ENCODE measurements around the gene CRB2.

The CRB2 gene

DNA sequence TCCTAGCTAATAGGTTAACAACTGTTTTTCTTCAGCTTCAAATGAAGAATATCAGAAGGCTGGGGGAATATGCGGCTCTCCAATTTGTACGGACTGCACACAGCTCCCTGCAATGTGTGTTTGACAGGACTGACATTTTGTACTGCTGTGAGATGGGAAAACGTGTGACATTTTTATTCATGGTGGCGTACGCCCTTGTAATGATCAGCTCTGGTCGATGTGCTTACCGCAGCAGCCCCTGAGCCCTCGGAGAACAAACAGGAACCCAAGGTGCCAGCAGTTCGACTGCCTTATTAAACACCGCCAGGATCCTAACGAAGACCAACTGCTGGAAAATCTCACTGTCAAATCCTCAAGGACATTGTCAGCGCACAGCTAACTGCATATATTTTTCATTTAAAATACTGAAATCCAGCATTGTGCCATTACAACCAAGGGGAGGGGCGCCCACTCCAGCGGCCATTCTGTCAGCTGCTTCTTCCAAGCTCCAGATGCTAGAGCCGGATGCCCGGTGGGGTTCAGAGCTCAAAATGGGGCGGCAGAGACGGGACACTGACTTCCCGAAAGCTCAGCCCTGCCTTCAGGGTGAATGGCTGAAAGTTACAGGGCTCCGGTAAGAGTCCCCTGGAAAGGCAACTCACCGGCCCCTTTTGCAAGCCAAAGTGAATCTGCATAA lies 66.8 kb downstream of the CRB2 start:
- Histone ChIP-seq H4K91ac (ENCODE audit: low read depth, low read length, poor library complexity) (no peak overlapping the region), H3K27ac (replicated peaks; ENCODE audit: low read length) (no peak overlapping the region)

DNA sequence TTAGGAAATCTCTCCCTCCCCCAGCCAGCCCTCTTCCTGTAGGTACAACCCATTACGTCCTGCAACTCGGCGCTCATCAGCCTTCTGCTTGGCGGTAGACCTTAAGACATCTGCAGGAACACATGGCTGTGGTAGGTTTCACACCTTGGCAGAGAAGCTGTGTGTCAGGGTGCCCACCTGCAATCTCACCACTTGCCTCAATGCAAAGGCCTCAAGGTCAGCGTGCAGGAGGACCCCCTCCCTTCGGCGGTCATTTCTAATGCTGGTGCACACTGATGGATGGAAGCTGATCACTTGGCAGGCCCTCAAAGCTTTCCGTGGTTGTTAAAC lies 67.3 kb downstream of the CRB2 start:
- H2BK120ac ChIP-seq (ENCODE audit: low read depth, low read length), result no peak overlapping the region
- no peak overlapping the region for H2BK5ac ChIP-seq (ENCODE audit: low read length)
- no peak overlapping the region for H3K4me2 ChIP-seq (ENCODE audit: insufficient read depth, low read length, poor library complexity, severe bottlenecking)
- peak overlapping the region; percentile 25 for H3K23ac ChIP-seq (ENCODE audit: low read depth, low read length, poor library complexity)
- H3K79me1 ChIP-seq (ENCODE audit: low read depth, low read length), result no peaks in the 10 kb centered on the region
- H4K91ac ChIP-seq (ENCODE audit: low read depth, low read length, poor library complexity), result no peak overlapping the region
- H3K27me3 ChIP-seq (ENCODE audit: control insufficient read depth in 3 of 3, insufficient read depth in 3 of 3, low read depth in 1 of 3, low read length in 3 of 3), result no peaks in the 10 kb centered on the region
- H3K9me3 ChIP-seq (replicated peaks in 1 of 2; ENCODE audit: control insufficient read depth in 2 of 2, insufficient read depth in 1 of 2, low read depth in 1 of 2, low read length in 2 of 2), result no peaks in the 10 kb centered on the region
- H3K9ac ChIP-seq (ENCODE audit: low read depth, low read length, poor library complexity), result no peak overlapping the region
- H3K18ac ChIP-seq (ENCODE audit: low read length), result peak overlapping the region; percentile 24
- no peak overlapping the region for H2AK5ac ChIP-seq (ENCODE audit: low read depth, low read length)
- H3K36me3 ChIP-seq (replicated peaks in 1 of 2; ENCODE audit: control insufficient read depth in 2 of 2, insufficient read depth in 2 of 2, low read length in 2 of 2), result peaks cover 0 to 2% of the 10 kb centered on the region in 2 donors
- peaks cover 38 to 54% of the 10 kb centered on the region in 2 donors for H3K4me1 ChIP-seq (ENCODE audit: control insufficient read depth in 2 of 2, insufficient read depth in 1 of 2, low read depth in 1 of 2, low read length in 2 of 2)
- no peak overlapping the region for H2AFZ ChIP-seq (ENCODE audit: low read length)
- WGBS, 2 donors (ENCODE audit: extremely low coverage in 2 of 2, insufficient read length in 2 of 2, insufficient replicate concordance in 1 of 2), result no CpG with 5 or more reads among the region's 8 CpGs
- H2BK15ac ChIP-seq (ENCODE audit: low read length), result no peak overlapping the region
- H3K4me3 ChIP-seq (ENCODE audit: low read length in 2 of 2), result no peak overlapping the region
- H3K4ac ChIP-seq (ENCODE audit: low read length), result no peak overlapping the region
- no peak overlapping the region for H3K27ac ChIP-seq (replicated peaks; ENCODE audit: low read length)
- no peak overlapping the region for H4K8ac ChIP-seq (ENCODE audit: low read depth, low read length)
- no peak for DNase-seq (ENCODE audit: low spot score)
- H3K14ac ChIP-seq (ENCODE audit: low read length), result peak overlapping the region; percentile 39
- H2BK12ac ChIP-seq (ENCODE audit: low read length), result no peak overlapping the region

More for the DNA sequence above, 66.8 kb downstream of the CRB2 start:
- Histone ChIP-seq H3K9me3 (replicated peaks in 1 of 2; ENCODE audit: control insufficient read depth in 2 of 2, insufficient read depth in 1 of 2, low read depth in 1 of 2, low read length in 2 of 2) (no peaks in the 10 kb centered on the region), H2BK5ac (ENCODE audit: low read length) (no peak overlapping the region), H3K79me1 (ENCODE audit: low read depth, low read length) (no peaks in the 10 kb centered on the region), H3K18ac (ENCODE audit: low read length) (no peak overlapping the region), H3K23ac (ENCODE audit: low read depth, low read length, poor library complexity) (no peak overlapping the region), H3K36me3 (replicated peaks in 1 of 2; ENCODE audit: control insufficient read depth in 2 of 2, insufficient read depth in 2 of 2, low read length in 2 of 2) (peaks cover 0 to 2% of the 10 kb centered on the region in 2 donors), H2BK120ac (ENCODE audit: low read depth, low read length) (no peak overlapping the region), H4K8ac (ENCODE audit: low read depth, low read length) (no peak overlapping the region), H3K9ac (ENCODE audit: low read depth, low read length, poor library complexity) (no peak overlapping the region), H3K14ac (ENCODE audit: low read length) (no peak overlapping the region), H3K27me3 (ENCODE audit: control insufficient read depth in 3 of 3, insufficient read depth in 3 of 3, low read depth in 1 of 3, low read length in 3 of 3) (no peaks in the 10 kb centered on the region), H2AK5ac (ENCODE audit: low read depth, low read length) (no peak overlapping the region), H2BK12ac (ENCODE audit: low read length) (no peak overlapping the region), H3K4ac (ENCODE audit: low read length) (no peak overlapping the region), H3K4me3 (ENCODE audit: low read length in 2 of 2) (no peak overlapping the region), H3K4me2 (ENCODE audit: insufficient read depth, low read length, poor library complexity, severe bottlenecking) (no peak overlapping the region), H2BK15ac (ENCODE audit: low read length) (no peak overlapping the region), H3K4me1 (ENCODE audit: control insufficient read depth in 2 of 2, insufficient read depth in 1 of 2, low read depth in 1 of 2, low read length in 2 of 2) (peaks cover 38 to 59% of the 10 kb centered on the region in 2 donors), H2AFZ (ENCODE audit: low read length) (no peak overlapping the region)
- DNase-seq (ENCODE audit: low spot score), result no peak
- WGBS, 2 donors (ENCODE audit: extremely low coverage in 2 of 2, insufficient read length in 2 of 2, insufficient replicate concordance in 1 of 2), result no CpG with 5 or more reads among the region's 21 CpGs

DNA sequence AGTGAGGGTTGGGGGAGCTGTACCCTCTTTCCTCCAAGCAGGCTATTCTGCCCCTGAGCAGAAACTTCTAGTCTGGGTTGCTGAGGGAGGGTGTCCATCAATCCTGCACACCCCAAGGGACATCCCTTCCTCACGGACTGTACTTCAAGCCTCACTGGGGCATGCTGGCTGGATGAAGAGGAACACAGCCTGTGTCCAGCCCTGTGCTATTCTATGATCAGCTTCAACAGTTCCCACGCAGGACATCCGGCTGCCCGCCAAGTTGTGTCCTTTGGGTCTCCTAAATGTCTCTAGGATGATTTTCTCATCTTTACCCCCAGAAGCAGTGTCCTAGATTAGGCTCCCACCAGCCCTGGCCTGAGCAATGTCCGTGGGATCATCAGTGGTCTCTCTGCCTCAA lies 68.1 kb downstream of the CRB2 start:
- no peak overlapping the region for H4K91ac ChIP-seq (ENCODE audit: low read depth, low read length, poor library complexity)
- no peak overlapping the region for H3K18ac ChIP-seq (ENCODE audit: low read length)
- H2BK12ac ChIP-seq (ENCODE audit: low read length), result no peak overlapping the region
- H3K79me1 ChIP-seq (ENCODE audit: low read depth, low read length), result no peaks in the 10 kb centered on the region
- no peak overlapping the region for H2AFZ ChIP-seq (ENCODE audit: low read length)
- no peak overlapping the region for H2BK15ac ChIP-seq (ENCODE audit: low read length)
- H3K27me3 ChIP-seq (ENCODE audit: control insufficient read depth in 3 of 3, insufficient read depth in 3 of 3, low read depth in 1 of 3, low read length in 3 of 3), result no peaks in the 10 kb centered on the region
- no peak overlapping the region for H3K27ac ChIP-seq (replicated peaks; ENCODE audit: low read length)
- no peak overlapping the region for H2BK120ac ChIP-seq (ENCODE audit: low read depth, low read length)
- H3K23ac ChIP-seq (ENCODE audit: low read depth, low read length, poor library complexity), result no peak overlapping the region
- no peaks in the 10 kb centered on the region for H3K9me3 ChIP-seq (replicated peaks in 1 of 2; ENCODE audit: control insufficient read depth in 2 of 2, insufficient read depth in 1 of 2, low read depth in 1 of 2, low read length in 2 of 2)
- no peak overlapping the region for H2BK5ac ChIP-seq (ENCODE audit: low read length)
- no peak overlapping the region for H2AK5ac ChIP-seq (ENCODE audit: low read depth, low read length)
- peaks cover 34 to 46% of the 10 kb centered on the region in 2 donors for H3K4me1 ChIP-seq (ENCODE audit: control insufficient read depth in 2 of 2, insufficient read depth in 1 of 2, low read depth in 1 of 2, low read length in 2 of 2)
- H3K14ac ChIP-seq (ENCODE audit: low read length), result no peak overlapping the region
- H4K8ac ChIP-seq (ENCODE audit: low read depth, low read length), result no peak overlapping the region
- peaks cover 0 to 2% of the 10 kb centered on the region in 2 donors for H3K36me3 ChIP-seq (replicated peaks in 1 of 2; ENCODE audit: control insufficient read depth in 2 of 2, insufficient read depth in 2 of 2, low read length in 2 of 2)
- H3K4me3 ChIP-seq (ENCODE audit: low read length in 2 of 2), result no peak overlapping the region
- H3K4ac ChIP-seq (ENCODE audit: low read length), result no peak overlapping the region
- no CpG with 5 or more reads among the region's 5 CpGs for WGBS, 2 donors (ENCODE audit: extremely low coverage in 2 of 2, insufficient read length in 2 of 2, insufficient replicate concordance in 1 of 2)
- no peak overlapping the region for H3K4me2 ChIP-seq (ENCODE audit: insufficient read depth, low read length, poor library complexity, severe bottlenecking)
- peak overlapping the region; percentile 66 for H3K9ac ChIP-seq (ENCODE audit: low read depth, low read length, poor library complexity)
- no peak for DNase-seq (ENCODE audit: low spot score)

DNA sequence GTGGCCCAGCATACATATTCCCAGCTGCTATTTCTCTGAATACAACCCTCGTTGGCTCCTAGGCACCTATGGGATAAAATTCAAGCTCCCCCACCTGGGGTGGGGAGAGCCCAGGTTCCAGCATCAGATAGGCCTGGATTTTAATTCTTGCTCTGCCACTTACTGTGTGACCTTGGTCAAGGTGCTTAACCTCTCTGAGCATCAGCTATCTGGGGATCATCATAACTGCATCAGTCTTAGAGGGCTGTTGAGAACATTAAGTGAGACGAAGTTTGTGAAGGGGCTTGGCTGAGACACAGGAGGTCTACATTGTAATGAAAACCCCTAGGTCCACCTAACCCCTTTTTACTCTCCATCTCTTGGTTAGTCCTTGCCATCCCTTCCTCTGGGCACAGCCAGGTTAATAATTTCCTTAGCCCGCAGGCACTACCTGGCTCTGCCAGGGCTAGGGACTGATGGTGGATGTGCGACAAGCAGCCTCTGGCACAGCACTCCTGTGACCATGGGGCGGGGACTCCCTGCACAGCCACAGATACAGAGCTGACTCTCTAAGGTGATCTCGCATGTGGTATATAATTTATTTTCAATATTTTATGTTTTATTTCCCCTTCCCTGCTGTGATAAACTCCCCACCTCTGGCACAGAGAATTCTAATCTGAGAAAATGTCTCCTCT lies 68.7 kb downstream of the CRB2 start:
- WGBS, 2 donors (ENCODE audit: extremely low coverage in 2 of 2, insufficient read length in 2 of 2, insufficient replicate concordance in 1 of 2), result no CpG with 5 or more reads among the region's 6 CpGs
- H3K36me3 ChIP-seq (replicated peaks in 1 of 2; ENCODE audit: control insufficient read depth in 2 of 2, insufficient read depth in 2 of 2, low read length in 2 of 2), result peaks cover 0 to 2% of the 10 kb centered on the region in 2 donors

More for the DNA sequence above, 68.7 kb downstream of the CRB2 start:
- H2BK120ac ChIP-seq (ENCODE audit: low read depth, low read length), result no peak overlapping the region
- DNase-seq (ENCODE audit: low spot score), result no peak
- no peak overlapping the region for H4K8ac ChIP-seq (ENCODE audit: low read depth, low read length)
- H4K91ac ChIP-seq (ENCODE audit: low read depth, low read length, poor library complexity), result no peak overlapping the region
- no peaks in the 10 kb centered on the region for H3K27me3 ChIP-seq (ENCODE audit: control insufficient read depth in 3 of 3, insufficient read depth in 3 of 3, low read depth in 1 of 3, low read length in 3 of 3)
- H2BK15ac ChIP-seq (ENCODE audit: low read length), result no peak overlapping the region
- H2AK5ac ChIP-seq (ENCODE audit: low read depth, low read length), result no peak overlapping the region
- H3K9me3 ChIP-seq (replicated peaks in 1 of 2; ENCODE audit: control insufficient read depth in 2 of 2, insufficient read depth in 1 of 2, low read depth in 1 of 2, low read length in 2 of 2), result no peaks in the 10 kb centered on the region
- no peak overlapping the region for H3K18ac ChIP-seq (ENCODE audit: low read length)
- no peak overlapping the region for H2BK12ac ChIP-seq (ENCODE audit: low read length)
- peaks cover 30 to 40% of the 10 kb centered on the region in 2 donors for H3K4me1 ChIP-seq (ENCODE audit: control insufficient read depth in 2 of 2, insufficient read depth in 1 of 2, low read depth in 1 of 2, low read length in 2 of 2)
- no peak overlapping the region for H3K27ac ChIP-seq (replicated peaks; ENCODE audit: low read length)
- H3K9ac ChIP-seq (ENCODE audit: low read depth, low read length, poor library complexity), result no peak overlapping the region
- H2AFZ ChIP-seq (ENCODE audit: low read length), result no peak overlapping the region
- no peak overlapping the region for H3K23ac ChIP-seq (ENCODE audit: low read depth, low read length, poor library complexity)
- no peaks in the 10 kb centered on the region for H3K79me1 ChIP-seq (ENCODE audit: low read depth, low read length)
- H3K4ac ChIP-seq (ENCODE audit: low read length), result no peak overlapping the region
- no peak overlapping the region for H3K4me3 ChIP-seq (ENCODE audit: low read length in 2 of 2)
- no peak overlapping the region for H3K14ac ChIP-seq (ENCODE audit: low read length)
- no peak overlapping the region for H3K4me2 ChIP-seq (ENCODE audit: insufficient read depth, low read length, poor library complexity, severe bottlenecking)
- H2BK5ac ChIP-seq (ENCODE audit: low read length), result no peak overlapping the region

Data from neuronal stem cell (in vitro differentiated cells).